HG03060 (cell line): ENCODE measurements around the gene THOP1.

Experiments used
- ATAC-seq: cut with Tn5 transposase; IDR thresholded peaks from one replicate; pipeline ENCODE4 v1.9.1; 2021; ENCODE audit warnings: low read depth, moderate number of reproducible peaks; ENCODE audit not compliant: unreplicated experiment

The THOP1 gene

GRCh38 chr19:2799273-2800020, 14.1 kb downstream of the THOP1 start:
- no peak for ATAC-seq

- no peak for ATAC-seq
Observed at GRCh38 chr19:2800506-2800905, 15.2 kb downstream of the THOP1 start.

- no peak for ATAC-seq
Observed at GRCh38 chr19:2802826-2803225, 17.5 kb downstream of the THOP1 start.

- no peak for ATAC-seq
Observed at GRCh38 chr19:2803486-2804155, 18.3 kb downstream of the THOP1 start.

- ATAC-seq = no peak
Observed at GRCh38 chr19:2804156-2805004, 19.1 kb downstream of the THOP1 start.

GRCh38 chr19:2805261-2805900, 20.1 kb downstream of the THOP1 start:
- no peak for ATAC-seq

GRCh38 chr19:2805991-2806649, 20.8 kb downstream of the THOP1 start:
- ATAC-seq = no peak

- no peak for ATAC-seq
Observed at GRCh38 chr19:2806736-2807378, 21.6 kb downstream of the THOP1 start.

- no peak for ATAC-seq
Observed at GRCh38 chr19:2807379-2808128, 22.3 kb downstream of the THOP1 start.

GRCh38 chr19:2808129-2808941, 23.0 kb downstream of the THOP1 start:
- no peak for ATAC-seq

GRCh38 chr19:2809387-2810140, 24.3 kb downstream of the THOP1 start:
- no peak for ATAC-seq

GRCh38 chr19:2810141-2811091, 25.1 kb downstream of the THOP1 start:
- ATAC-seq = no peak

GRCh38 chr19:2811221-2811722, 26.0 kb downstream of the THOP1 start:
- ATAC-seq = no peak

GRCh38 chr19:2811735-2812413, 26.6 kb downstream of the THOP1 start:
- ATAC-seq = no peak

GRCh38 chr19:2812414-2813234, 27.3 kb downstream of the THOP1 start:
- no peak for ATAC-seq
